Natural killer cell treated with Interleukin-12 subunit alpha and Interleukin-12 subunit beta and Interleukin-15 and Interleukin-18, amount 100 ng/mL, for 72 hours (primary cell): ENCODE measurements around the gene ADH1C. TPM values are rescaled to one million over a fixed set of nuclear protein-coding genes. Genes with fewer than 3 reads are reported as not detected.

Source experiments
- ATAC-seq, 2 donors: fragments of 150-1000 bp; cut with Tn5 transposase in 1 of 2; sonication (Bioruptor Pico), chemical (Tn5 transposase) in 1 of 2; 2 replicates each; pipeline ENCODE4 v1.10.0; 2021
- DNase-seq: peaks from one replicate; pipeline ENCODE4 v3.0.0; 2022; ENCODE audit warnings: low spot score
- H3K27ac Mint-ChIP-seq, 2 donors: 1 replicate in 1 of 2; 2 replicates in 1 of 2; pipeline ENCODE4 v1.8.0; 2022; ENCODE audit warnings: mixed read lengths in 2 of 2, mild to moderate bottlenecking in 1 of 2, moderate library complexity in 1 of 2
- H3K27me3 Mint-ChIP-seq, 2 donors: 1 replicate in 1 of 2; 2 replicates in 1 of 2; pipeline ENCODE4 v1.8.0; 2022; ENCODE audit warnings: mixed read lengths in 2 of 2
- H3K36me3 Mint-ChIP-seq: one replicate; pipeline ENCODE4 v1.8.0; 2022; ENCODE audit warnings: mixed read lengths
- H3K4me1 Mint-ChIP-seq, 2 donors: 1 replicate in 1 of 2; 2 replicates in 1 of 2; pipeline ENCODE4 v1.8.0; 2022; ENCODE audit warnings: low read depth in 2 of 2, mixed read lengths in 2 of 2, mild to moderate bottlenecking in 1 of 2
- H3K4me3 Mint-ChIP-seq: one replicate; pipeline ENCODE4 v1.8.0; 2022; ENCODE audit warnings: mixed read lengths
- H3K9me3 Mint-ChIP-seq: 2 replicates; pipeline ENCODE4 v1.8.0; 2022; ENCODE audit warnings: mixed read lengths
- total RNA-seq, 2 donors: library from RNA; stranded (reverse); gene quantifications; one replicate each; pipeline ENCODE4 v1.2.3, GENCODE V29; 2022

ADH1C gene
- total RNA-seq, 2 donors from 2014 or later = not detected

DNA sequence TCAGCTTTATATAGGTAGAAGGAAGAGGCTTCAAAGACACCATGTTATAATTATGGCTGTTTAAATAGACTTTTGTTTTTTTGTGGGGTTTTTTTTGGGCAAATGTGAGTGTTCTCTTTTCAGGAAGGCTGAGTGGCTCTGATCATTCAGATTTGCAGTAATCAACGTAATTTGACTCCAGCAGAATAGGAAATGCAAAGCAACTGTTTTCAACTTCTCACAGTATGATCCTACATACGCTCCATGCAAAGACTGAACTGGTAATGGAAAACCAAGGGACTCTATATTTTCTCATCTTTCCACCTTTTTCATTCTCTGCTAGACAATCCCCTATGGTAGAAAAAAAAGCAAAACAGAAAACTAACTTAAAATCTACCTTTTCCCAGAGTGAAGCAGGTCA is 42.2 kb downstream of the ADH1C start:
- Mint-ChIP-seq H3K9me3 (no peaks in the 10 kb centered on the region), H3K27me3 (no peaks in the 10 kb centered on the region), H3K27ac (no peak overlapping the region), H3K4me3 (no peak overlapping the region), H3K4me1 (no peaks in the 10 kb centered on the region), H3K36me3 (no peaks in the 10 kb centered on the region)
- DNase-seq (no peak), ATAC-seq (no peak)

DNA sequence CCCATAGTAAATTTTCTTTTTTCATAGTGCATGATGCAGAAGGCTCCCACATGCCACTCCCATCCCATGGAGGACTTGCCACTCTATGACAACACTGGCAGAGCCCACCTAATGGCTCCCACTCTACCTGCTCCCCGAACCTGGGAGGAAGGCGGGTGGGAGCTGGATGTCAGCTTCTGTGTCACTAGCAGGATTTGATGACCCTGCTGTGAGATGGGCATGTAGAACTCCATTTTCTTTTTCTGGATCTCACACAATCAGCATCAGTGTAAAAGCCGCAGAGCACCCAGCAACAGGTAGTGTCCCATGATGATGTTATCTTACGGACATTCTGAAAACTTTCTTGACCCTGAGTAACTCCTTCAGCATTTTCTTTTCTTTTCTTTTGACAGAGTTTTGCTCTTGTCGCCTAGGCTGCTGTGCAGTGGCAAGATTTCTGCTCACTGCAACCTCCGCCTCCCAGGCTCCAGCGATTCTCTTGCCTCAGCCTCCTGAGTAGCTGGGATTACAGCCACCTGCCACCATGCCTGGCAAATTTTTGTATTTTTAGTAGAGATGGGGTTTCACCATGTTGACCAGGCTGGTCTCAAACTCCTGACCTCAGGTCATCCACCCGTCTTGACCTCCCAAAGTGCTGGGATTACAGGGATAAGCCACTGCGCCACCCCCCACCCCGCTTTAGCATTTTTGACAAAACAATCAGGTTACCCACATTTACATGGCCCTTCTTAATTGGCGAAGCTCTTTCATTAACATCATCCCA is 46.7 kb downstream of the ADH1C start:
- H3K4me3 Mint-ChIP-seq = no peak overlapping the region
- DNase-seq = no peak
- H3K9me3 Mint-ChIP-seq = peaks cover 3% of the 10 kb centered on the region
- ATAC-seq = no peak
- no peaks in the 10 kb centered on the region for H3K4me1 Mint-ChIP-seq
- H3K27ac Mint-ChIP-seq = no peak overlapping the region
- H3K36me3 Mint-ChIP-seq = no peaks in the 10 kb centered on the region
- H3K27me3 Mint-ChIP-seq = no peaks in the 10 kb centered on the region

DNA sequence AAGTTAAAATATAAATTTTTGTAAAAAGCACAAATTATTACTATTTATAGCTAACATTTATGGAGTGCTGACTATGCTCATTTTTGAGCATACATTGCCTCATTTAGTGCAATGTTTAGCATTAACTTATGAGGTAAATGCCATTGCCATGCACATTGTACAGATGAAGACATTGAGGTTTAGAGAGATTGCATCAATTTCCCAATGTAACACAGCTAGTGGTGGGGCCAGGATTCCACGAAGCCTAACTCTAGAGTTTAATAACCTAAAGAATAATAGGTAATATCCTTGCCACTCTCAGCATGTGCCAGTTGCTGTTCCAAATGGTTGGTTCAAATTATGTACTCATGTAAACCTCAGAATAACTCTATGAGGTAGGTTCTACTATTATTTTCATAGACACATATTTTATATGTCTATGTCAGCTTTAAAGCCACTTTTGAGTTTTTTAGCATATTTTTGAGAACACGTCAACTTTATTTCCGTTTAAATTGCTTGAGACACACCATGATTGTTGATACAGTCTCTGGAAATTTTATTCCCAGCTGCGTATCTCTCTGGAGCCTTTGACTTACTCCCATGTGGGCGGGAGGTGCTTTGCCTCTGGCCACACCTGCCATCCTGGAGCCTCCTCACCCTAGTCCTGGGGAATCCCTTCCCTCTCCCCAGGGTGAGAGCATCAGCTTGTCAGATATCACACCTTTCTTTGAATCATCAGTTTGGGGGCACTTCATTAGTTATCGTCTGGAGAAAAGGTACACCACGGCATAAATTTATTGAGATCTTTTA is 51.0 kb downstream of the ADH1C start:
- Mint-ChIP-seq H3K4me3 (no peak overlapping the region), H3K4me1 (no peaks in the 10 kb centered on the region), H3K36me3 (no peaks in the 10 kb centered on the region), H3K27me3 (no peaks in the 10 kb centered on the region), H3K9me3 (peaks cover 3% of the 10 kb centered on the region), H3K27ac (no peak overlapping the region)
- no peak for ATAC-seq
- no peak for DNase-seq

DNA sequence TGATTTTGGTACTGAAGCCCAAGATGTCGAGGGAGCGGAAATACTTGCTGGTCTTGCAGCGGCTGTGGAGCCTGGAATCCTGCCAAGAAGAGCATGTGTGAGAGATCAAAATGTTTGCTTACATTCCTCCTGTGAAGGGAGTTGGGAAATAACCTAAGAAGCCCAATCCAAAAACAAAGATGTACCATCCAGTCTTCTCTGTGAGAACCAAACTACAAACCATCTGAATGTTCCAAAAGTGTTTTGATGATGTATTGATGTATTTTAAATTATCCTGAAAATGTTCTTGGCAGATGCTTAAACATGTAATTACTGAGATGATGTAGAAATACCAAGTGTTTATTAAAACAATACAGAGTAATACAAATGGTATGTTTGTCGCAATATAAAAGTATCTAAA is 51.6 kb downstream of the ADH1C start:
- H3K27ac Mint-ChIP-seq = no peak overlapping the region
- H3K4me3 Mint-ChIP-seq = no peak overlapping the region
- ATAC-seq (no peak), DNase-seq (no peak)
- H3K9me3 Mint-ChIP-seq = peaks cover 7% of the 10 kb centered on the region
- H3K36me3 Mint-ChIP-seq = peaks cover 3% of the 10 kb centered on the region
- H3K4me1 Mint-ChIP-seq = no peaks in the 10 kb centered on the region
- H3K27me3 Mint-ChIP-seq = peaks cover 0 to 6% of the 10 kb centered on the region in 2 donors

DNA sequence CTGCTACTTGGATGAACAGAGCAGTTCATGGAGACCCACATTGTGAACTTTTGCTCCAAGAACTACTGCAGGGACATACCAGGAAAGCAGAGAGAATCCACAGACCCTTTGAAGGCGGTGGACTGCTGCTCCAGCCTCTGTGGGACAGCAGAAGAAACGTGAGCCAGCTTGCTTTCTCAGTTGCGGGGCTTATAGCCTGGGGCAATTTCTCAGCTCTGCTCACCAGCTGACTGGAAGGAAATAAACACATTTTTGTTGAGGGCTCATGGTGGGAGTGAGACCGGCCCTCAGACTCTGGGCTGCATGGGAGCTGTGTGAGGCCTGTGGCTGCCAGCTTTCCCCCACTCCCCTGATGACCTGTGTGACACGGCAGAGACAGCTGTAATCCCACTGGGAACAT is 59.2 kb downstream of the ADH1C start:
- ATAC-seq (no peak), DNase-seq (no peak)
- H3K27me3 Mint-ChIP-seq = peaks cover 0 to 7% of the 10 kb centered on the region in 2 donors
- H3K4me3 Mint-ChIP-seq = no peak overlapping the region
- peaks cover 24% of the 10 kb centered on the region for H3K9me3 Mint-ChIP-seq
- H3K27ac Mint-ChIP-seq = no peak overlapping the region
- H3K4me1 Mint-ChIP-seq = no peaks in the 10 kb centered on the region
- peaks cover 13% of the 10 kb centered on the region for H3K36me3 Mint-ChIP-seq

DNA sequence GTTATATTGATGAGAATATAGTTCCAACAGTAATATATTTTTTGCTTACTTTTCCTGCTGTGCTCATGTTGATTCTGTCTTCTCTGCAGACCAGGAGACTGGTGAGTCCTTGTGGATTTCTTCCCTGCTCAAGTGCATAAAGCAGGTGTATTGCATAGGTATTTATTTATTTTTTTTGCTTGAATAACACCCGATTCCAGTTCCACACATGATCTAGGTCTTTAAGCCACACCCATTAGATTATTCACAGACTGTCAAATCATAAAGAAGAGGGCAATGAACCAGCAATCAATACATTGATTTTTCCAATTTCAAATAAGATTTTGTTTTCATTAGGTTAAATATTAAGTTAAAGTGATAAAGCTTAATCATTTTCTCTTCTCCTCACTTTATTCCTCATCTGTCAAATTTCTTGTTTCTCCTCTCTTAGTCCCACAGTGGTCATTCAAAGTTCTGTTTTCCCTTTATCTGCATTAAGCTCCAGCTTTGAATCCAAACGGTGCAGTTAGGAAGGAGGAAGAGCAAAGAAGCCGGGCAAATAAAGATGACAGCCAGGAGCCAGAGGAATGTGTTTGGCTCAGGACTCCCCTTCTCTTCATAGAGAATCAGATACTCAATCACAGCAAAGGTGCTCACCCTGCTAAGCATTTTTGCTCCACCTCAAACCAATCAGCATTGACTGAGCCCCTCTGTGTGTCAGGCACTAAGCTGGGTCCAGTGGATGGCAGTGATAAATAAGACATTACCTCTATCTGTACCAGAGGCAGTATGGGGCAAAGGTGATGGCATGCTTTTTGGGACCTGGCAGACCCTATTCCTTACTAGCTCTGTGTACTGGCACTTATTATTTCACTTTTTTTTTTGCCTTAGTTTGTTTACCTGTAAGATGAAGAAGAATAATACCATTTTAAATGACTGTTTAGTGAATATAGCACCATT is 61.4 kb downstream of the ADH1C start, which contains the start of gene ADH1A:
Gene ADH1A (minus strand): TSS at position 138 of the 939 bp plus-strand sequence. CDS start 71 bp downstream, at position 67.
- Mint-ChIP-seq H3K27me3 (peaks cover 0 to 3% of the 10 kb centered on the region in 2 donors), H3K4me1 (no peaks in the 10 kb centered on the region), H3K4me3 (no peak within 1 kb of the TSS), H3K27ac (no peak within 1 kb of the TSS), H3K36me3 (peaks cover 12% of the 10 kb centered on the region), H3K9me3 (peaks cover 21% of the 10 kb centered on the region)
- ATAC-seq = no peak
- no peak for DNase-seq

Other genes starting within 250 kb of the ADH1C start
- gene ADH4, start 208.4 kb downstream of the ADH1C start, total RNA-seq = not detected
- not detected for gene ADH6, start 133.5 kb downstream of the ADH1C start, total RNA-seq
- gene ADH1A, start 61.8 kb downstream of the ADH1C start, total RNA-seq = not detected
- gene ADH1B, start 31.3 kb downstream of the ADH1C start, total RNA-seq = not detected
- not detected for gene ADH7, start 82.6 kb upstream of the ADH1C start, total RNA-seq
- gene C4orf17, start 158.3 kb upstream of the ADH1C start, total RNA-seq = not detected
- gene TRMT10A, start 211.3 kb upstream of the ADH1C start, total RNA-seq = 1 to 10 TPM; 6.9 to 8.8 TPM
- under 1 TPM in 1 of 2 donors, not detected in 1; 0.64 TPM for gene MTTP, start 222.1 kb upstream of the ADH1C start, total RNA-seq